ENCODE data around the gene ADRB1. TPM values are rescaled to one million over a fixed set of nuclear protein-coding genes. Genes with fewer than 3 reads are reported as not detected.
A peak's percentile ranks its signal among the peaks of the same experiment; 100 is the strongest.

The ADRB1 gene
- total RNA-seq, 1 donor from 2014 or later = 35.0 TPM

DNA sequence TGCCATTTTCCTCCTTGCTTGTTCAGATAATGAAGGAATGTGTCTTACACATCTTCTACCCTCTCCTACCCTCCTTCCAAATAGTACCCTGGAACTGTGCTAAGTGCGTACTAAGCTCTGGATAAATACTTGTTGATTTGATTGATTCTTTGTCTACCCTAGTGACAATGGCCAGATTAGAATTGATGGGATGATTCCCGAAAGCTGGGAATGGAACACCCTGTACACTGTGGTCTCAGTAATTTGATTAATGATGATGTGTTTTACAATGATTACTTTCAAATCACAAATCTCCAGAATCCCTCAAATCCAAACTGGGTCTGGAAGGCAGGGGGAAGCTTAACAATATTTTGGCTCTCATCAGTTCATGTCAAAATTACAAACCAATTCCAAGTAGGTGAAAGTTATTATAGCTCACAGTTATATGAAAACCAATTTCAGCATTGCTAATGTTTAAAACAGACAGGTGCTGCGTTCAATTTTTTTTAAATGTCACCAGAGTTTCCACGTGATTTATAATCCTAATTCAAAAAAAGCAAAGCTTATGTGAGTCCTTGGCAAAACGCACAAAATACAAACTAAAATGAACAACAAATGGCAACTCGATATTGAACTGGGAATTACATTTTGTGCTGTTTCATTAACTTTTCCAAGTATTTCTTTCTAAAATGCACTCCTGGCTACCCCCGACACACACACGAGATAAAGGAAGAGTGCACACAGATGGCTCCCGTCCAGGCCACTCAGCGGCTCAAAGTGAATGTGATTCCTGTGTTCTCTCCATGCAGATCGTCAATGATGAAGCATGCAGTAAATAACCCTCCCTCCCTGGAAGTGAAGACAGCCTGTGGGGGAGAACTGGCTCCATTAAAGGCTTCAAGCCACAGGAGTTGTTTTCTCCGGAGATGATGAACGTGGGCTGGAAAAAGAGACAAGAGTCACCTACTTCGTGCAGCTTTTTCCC lies 21.7 kb upstream of the ADRB1 start:
- intact Hi-C loops (cut with micrococcal nuclease) = no loop called here
- peaks cover 55% of the 10 kb centered on the region for H3K4me1 ChIP-seq

DNA sequence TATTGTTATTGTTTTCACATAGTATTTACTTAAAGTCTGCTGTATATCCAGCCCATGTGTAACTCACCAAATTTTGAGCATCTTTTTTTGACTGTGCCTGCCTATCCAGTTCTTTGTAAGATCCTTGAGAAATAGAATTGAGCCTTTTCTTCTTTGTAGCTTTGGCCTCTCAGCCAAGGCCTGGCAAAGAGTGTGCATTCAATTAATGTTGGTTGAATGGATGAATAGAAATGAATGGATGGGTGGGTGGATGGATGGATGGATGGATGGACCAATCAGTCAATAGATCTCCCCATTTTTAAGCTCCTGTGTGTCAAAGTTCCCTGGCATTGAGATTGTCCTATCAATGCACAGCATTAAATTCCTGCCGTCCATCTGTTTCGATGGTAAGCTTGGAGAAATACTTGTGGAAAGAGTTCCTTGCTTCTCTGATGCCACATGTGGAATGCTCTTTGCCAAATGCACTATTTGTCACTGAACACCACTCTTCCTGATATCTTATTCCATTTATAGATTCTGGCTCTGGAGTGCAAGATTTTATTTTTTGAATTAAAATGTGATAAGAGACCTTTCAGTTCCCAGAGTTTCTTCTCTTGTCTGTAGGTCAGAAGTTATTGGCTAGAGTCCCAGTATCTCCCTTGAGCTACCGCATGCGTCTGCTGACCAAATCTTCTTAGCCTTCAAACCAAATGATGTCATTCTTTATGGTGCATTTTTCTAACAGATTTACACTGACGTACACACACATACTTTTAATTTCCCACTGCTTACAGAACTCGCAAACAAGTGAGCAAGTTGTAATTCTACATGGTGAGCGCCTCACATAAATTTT lies 20.7 kb upstream of the ADRB1 start:
- Histone ChIP-seq H3K9me3 (replicated peaks) (no peaks in the 10 kb centered on the region), H3K36me3 (no peaks in the 10 kb centered on the region), H3K4me3 (peak overlapping the region; percentile 35), H3K27ac (replicated peaks) (peak overlapping the region; percentile 81), H3K4me1 (peaks cover 62% of the 10 kb centered on the region), H3K27me3 (ENCODE audit: low read depth) (no peaks in the 10 kb centered on the region)
- intact Hi-C loops (cut with micrococcal nuclease) = no loop called here
- TF ChIP-seq, protein P1, sequence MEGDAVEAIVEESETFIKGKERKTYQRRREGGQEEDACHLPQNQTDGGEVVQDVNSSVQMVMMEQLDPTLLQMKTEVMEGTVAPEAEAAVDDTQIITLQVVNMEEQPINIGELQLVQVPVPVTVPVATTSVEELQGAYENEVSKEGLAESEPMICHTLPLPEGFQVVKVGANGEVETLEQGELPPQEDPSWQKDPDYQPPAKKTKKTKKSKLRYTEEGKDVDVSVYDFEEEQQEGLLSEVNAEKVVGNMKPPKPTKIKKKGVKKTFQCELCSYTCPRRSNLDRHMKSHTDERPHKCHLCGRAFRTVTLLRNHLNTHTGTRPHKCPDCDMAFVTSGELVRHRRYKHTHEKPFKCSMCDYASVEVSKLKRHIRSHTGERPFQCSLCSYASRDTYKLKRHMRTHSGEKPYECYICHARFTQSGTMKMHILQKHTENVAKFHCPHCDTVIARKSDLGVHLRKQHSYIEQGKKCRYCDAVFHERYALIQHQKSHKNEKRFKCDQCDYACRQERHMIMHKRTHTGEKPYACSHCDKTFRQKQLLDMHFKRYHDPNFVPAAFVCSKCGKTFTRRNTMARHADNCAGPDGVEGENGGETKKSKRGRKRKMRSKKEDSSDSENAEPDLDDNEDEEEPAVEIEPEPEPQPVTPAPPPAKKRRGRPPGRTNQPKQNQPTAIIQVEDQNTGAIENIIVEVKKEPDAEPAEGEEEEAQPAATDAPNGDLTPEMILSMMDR (IDR thresholded peaks at IDR 0.05; ENCODE audit: borderline replicate concordance) = no peak
- DNase-seq = no peak

More for the DNA sequence above, 21.7 kb upstream of the ADRB1 start:
- TF ChIP-seq, protein P1 (IDR thresholded peaks at IDR 0.05; ENCODE audit: borderline replicate concordance) = no peak
- peak overlapping the region; percentile 35 for H3K4me3 ChIP-seq
- peak; percentile 80 for DNase-seq
- no peaks in the 10 kb centered on the region for H3K27me3 ChIP-seq (ENCODE audit: low read depth)
- peak overlapping the region; percentile 81 for H3K27ac ChIP-seq (replicated peaks)
- no peaks in the 10 kb centered on the region for H3K36me3 ChIP-seq
- no peaks in the 10 kb centered on the region for H3K9me3 ChIP-seq (replicated peaks)

DNA sequence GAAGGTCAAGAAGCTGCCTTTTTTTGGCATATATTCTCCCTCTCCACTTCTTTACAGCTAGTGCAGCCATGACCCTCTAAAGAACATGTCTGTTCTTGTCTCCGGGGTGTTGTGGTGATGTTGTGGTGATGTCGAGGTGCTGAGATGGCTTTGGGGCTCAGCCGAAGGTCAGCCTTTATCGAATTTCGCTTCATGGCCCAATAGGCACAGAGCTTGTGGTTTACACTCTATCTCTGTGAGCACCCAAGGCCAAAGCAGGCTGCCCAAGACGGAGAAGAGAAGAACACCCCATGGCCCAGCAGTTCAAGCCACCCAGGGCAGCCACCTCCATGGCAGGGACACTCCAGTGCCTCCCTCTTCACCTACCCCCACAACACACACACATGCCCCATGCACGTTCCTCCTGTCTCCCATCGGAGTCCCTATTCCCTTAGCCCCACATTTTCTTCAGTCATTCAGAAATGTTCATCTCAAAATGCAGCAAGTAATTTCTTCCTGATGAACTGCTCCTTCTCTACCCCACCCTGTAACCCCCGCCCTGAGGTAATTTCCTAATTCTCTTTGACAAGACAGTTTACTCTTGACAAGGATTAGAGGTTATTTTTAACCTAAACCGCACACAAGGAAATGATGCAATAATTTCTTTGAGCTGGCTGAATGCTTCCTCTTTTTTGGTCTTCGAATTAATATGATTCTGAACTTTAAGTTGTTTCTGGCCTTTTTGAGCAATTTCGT lies 18.6 kb upstream of the ADRB1 start:
- Histone ChIP-seq H3K27ac (replicated peaks) (peak overlapping the region; percentile 34), H3K4me3 (no peak overlapping the region), H3K9me3 (replicated peaks) (no peaks in the 10 kb centered on the region), H3K4me1 (peaks cover 62% of the 10 kb centered on the region), H3K36me3 (no peaks in the 10 kb centered on the region), H3K27me3 (ENCODE audit: low read depth) (no peaks in the 10 kb centered on the region)
- TF ChIP-seq, protein P1 (IDR thresholded peaks at IDR 0.05; ENCODE audit: borderline replicate concordance) = no peak
- DNase-seq = no peak
- intact Hi-C loops (cut with micrococcal nuclease) = no loop called here

DNA sequence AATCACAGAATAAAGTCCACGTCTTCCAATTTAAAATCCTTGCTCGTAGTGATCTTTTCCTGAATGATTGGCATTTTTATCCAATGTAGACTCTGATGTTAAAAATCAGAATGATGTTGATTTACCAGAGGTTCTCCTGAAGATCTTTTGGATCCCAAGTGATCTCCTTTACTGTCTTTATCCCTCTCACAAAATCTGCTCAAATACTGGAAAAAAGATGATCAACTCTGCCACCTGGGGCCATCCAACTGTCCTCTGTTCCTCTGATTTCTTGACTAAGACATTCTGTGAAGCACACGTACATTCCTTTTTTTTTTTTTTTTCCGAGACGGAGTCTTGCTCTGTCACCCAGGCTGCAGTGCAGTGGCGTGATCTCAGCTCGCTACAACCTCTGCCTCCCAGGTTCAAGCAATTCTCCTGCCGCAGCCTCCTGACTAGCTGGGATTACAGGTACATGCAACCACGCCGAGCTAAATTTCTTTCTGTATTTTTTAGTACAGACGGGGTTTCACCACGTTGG lies 18.0 kb upstream of the ADRB1 start:
- intact Hi-C loops (cut with micrococcal nuclease) = no loop called here
- peaks cover 62% of the 10 kb centered on the region for H3K4me1 ChIP-seq
- peak overlapping the region; percentile 60 for H3K27ac ChIP-seq (replicated peaks)

More for the DNA sequence above, 18.0 kb upstream of the ADRB1 start:
- H3K4me3 ChIP-seq = no peak overlapping the region
- no peaks in the 10 kb centered on the region for H3K27me3 ChIP-seq (ENCODE audit: low read depth)
- no peaks in the 10 kb centered on the region for H3K9me3 ChIP-seq (replicated peaks)
- no peaks in the 10 kb centered on the region for H3K36me3 ChIP-seq
- TF ChIP-seq, protein P1 (IDR thresholded peaks at IDR 0.05; ENCODE audit: borderline replicate concordance) = no peak
- DNase-seq = no peak
